A549 treated with AZD2906 at 1 μM for 4 hours (cell line): ENCODE data around the gene MRPL30. TPM values are rescaled to one million over a fixed set of nuclear protein-coding genes. Genes with fewer than 3 reads are reported as not detected.

Experiments used
- total RNA-seq: library from RNA; stranded (reverse); fragments of 200-300 nt; extraction: Qiagen RNA extraction; gene quantifications from 5 replicates; pipeline ENCODE4 v1.2.3, GENCODE V29; 2022

Gene MRPL30
- total RNA-seq = 29.9 to 59.1 TPM (median 30.5 TPM) in 5 replicates

GRCh38 chr2:99180755-99181623, at the start of gene MRPL30, which contains the start of gene MITD1:
MRPL30 (plus strand) TSS chr2:99181184; CDS start chr2:99186204, 5,020 bp downstream.
MITD1 (minus strand) TSS chr2:99181058; CDS start chr2:99180981, 77 bp downstream.

GRCh38 chr2:99141110-99142108, 39.6 kb upstream of the MRPL30 start, which contains the start of gene C2orf15:
C2orf15 (plus strand) TSS chr2:99141707; CDS start chr2:99150559, 8,852 bp downstream.

GRCh38 chr2:99154643-99155536, 26.1 kb upstream of the MRPL30 start, which contains the start of the genes LIPT1 and TSGA10:
LIPT1 (plus strand) TSS chr2:99154967; CDS start chr2:99161958, 6,991 bp downstream.
TSGA10 (minus strand) TSS chr2:99154942; CDS start chr2:99109439, 45,503 bp downstream.

Other genes with a start within 250 kb of the MRPL30 start
- gene CRACDL, start 245.0 kb upstream of the MRPL30 start, total RNA-seq = 3.4 to 4.6 TPM (median 3.7 TPM) in 5 replicates
- 0.50 to 0.70 TPM (median 0.64 TPM) in 5 replicates for gene C2orf15, start 39.5 kb upstream of the MRPL30 start, total RNA-seq
- 2.3 to 5.4 TPM (median 3.9 TPM) in 5 replicates for gene TSGA10, start 26.2 kb upstream of the MRPL30 start, total RNA-seq
- gene LIPT1, start 26.2 kb upstream of the MRPL30 start, total RNA-seq = 2.9 to 4.6 TPM (median 3.4 TPM) in 5 replicates
- 20.7 to 25.4 TPM (median 22.1 TPM) in 5 replicates for gene MITD1, start 126 bp upstream of the MRPL30 start, total RNA-seq
- not detected in 5 replicates for gene LYG2, start 74.5 kb downstream of the MRPL30 start, total RNA-seq
- gene LYG1, start 120.0 kb downstream of the MRPL30 start, total RNA-seq = 1.0 to 2.2 TPM (median 1.7 TPM) in 5 replicates
- 39.1 to 50.7 TPM (median 39.6 TPM) in 5 replicates for gene TXNDC9, start 155.1 kb downstream of the MRPL30 start, total RNA-seq
- gene EIF5B, start 156.2 kb downstream of the MRPL30 start, total RNA-seq = 51.2 to 70.1 TPM (median 51.6 TPM) in 5 replicates